BE2C (cell line): ENCODE results near the gene SCAF4.
"Not testable (repeated sequence)": the region's sequence is repeated elsewhere in the genome, so short reads cannot be mapped to it uniquely, and the experiment has no call there.

Source experiments
- DNase-seq: peaks from one replicate; pipeline ENCODE4 v3.0.0-alpha.2; 2020
- H3K27me3 ChIP-seq: fragments of 250-450 bp; sonication (Bioruptor Pico); 2 replicates; pipeline ENCODE4 v1.5.1; 2020; ENCODE audit warnings: mild to moderate bottlenecking
- H3K36me3 ChIP-seq: fragments of 250-450 bp; sonication (Bioruptor Pico); 2 replicates; pipeline ENCODE4 v1.5.1; 2020; ENCODE audit warnings: mild to moderate bottlenecking
- H3K4me1 ChIP-seq: fragments of 250-450 bp; sonication (Bioruptor Pico); 2 replicates; pipeline ENCODE4 v1.5.1; 2020
- H3K4me3 ChIP-seq: 2 replicates; pipeline ENCODE4 v1.5.1; 2011; ENCODE audit warnings: low read depth, low read length
- H3K9me3 ChIP-seq: fragments of 250-450 bp; sonication (Bioruptor Pico); 2 replicates; pipeline ENCODE4 v1.5.1; 2020
- TF ChIP-seq, protein P1 (sequence below): IDR thresholded peaks from 2 replicates; pipeline ENCODE4 v1.5.1; 2012; ENCODE audit warnings: mild to moderate bottlenecking, low read depth, low read length

SCAF4 gene

DNA sequence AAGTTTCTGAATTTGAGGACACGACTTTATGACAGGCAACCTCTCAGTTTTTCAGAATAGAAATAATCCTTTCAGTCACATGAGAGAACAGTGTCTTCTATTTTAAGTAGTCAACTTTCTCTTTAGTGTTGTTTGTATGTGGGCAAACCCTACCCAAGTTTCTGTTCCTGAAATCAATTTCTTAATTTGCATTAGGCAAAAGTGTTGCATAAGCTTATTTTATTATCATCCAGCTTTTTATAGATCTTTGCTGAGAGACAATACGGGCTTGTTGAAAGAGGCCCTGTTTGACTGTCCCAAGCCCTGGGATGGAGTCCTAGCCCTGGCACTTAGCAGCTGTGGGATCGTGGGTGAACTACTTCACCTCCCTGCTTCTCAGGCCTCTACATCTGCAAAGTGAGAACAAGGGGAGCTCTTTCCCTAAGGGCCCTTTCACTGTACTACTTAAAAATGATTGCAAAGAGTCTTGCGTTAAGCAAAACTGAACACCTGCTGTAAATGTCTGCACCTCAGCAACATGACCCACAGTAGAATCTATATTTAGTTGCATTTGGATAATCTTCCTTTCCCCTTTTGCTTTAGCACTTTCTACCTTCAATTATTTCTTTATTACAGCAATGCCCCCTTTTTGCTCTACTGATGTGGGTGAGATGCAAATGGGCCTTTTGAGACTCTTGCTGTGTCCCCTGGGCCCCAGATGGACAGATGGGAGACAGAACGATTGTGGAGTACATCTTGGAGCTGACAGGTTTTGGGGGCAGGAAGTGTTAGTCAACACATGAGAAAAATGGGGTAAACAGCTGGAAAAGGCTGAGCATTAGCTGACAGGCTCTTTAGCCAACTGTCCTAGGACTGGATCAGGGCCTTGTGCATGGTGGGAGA lies 41.0 kb upstream of the SCAF4 start:
- H3K9me3 ChIP-seq, result no peaks in the 10 kb centered on the region
- H3K36me3 ChIP-seq, result no peaks in the 10 kb centered on the region
- no peak overlapping the region for H3K4me3 ChIP-seq
- TF ChIP-seq, protein P1, sequence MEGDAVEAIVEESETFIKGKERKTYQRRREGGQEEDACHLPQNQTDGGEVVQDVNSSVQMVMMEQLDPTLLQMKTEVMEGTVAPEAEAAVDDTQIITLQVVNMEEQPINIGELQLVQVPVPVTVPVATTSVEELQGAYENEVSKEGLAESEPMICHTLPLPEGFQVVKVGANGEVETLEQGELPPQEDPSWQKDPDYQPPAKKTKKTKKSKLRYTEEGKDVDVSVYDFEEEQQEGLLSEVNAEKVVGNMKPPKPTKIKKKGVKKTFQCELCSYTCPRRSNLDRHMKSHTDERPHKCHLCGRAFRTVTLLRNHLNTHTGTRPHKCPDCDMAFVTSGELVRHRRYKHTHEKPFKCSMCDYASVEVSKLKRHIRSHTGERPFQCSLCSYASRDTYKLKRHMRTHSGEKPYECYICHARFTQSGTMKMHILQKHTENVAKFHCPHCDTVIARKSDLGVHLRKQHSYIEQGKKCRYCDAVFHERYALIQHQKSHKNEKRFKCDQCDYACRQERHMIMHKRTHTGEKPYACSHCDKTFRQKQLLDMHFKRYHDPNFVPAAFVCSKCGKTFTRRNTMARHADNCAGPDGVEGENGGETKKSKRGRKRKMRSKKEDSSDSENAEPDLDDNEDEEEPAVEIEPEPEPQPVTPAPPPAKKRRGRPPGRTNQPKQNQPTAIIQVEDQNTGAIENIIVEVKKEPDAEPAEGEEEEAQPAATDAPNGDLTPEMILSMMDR, result no peak
- H3K27me3 ChIP-seq, result no peaks in the 10 kb centered on the region
- peaks cover 2% of the 10 kb centered on the region; the same call in 1 of the 2 replicates for H3K4me1 ChIP-seq
- DNase-seq, result no peak

DNA sequence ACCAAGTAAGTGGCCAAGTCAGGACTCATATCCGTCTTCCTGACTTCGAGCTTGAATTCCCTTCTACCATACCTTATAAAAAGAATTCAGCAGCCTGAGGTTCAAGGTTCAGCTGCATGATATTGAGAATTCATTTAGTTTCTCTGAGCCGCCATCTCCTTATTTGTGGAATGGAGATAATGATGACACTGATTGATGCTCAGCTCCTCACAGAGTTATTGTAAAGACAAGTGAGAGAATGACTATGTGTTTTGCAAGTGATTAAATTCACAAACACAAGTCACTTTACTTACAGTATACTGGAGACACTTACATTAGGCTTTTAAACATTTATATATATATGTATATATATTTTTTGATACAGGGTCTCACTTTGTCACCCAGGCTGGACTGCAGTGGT lies 39.8 kb upstream of the SCAF4 start:
- H3K4me1 ChIP-seq, result no peaks in the 10 kb centered on the region
- TF ChIP-seq, protein P1, result no peak

DNA sequence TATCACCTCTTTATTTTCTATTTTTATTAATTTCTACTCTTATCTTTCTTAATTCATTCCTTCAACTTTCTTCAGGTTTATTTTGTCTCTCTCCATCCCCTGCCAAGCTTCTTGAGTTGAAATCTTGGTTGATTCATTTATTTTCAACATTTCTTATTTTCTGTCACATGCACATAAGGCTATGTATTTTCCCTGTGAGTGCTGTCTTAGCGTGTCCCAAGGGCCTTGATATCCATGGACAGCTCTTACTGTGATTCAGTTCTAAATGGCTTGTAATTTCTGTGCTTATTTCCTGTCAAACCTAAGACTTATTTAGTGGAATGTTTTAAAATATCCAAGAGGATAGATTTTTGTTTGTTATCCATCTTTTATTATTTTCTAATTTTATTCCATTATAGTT lies 36.8 kb upstream of the SCAF4 start:
- no peaks in the 10 kb centered on the region for H3K9me3 ChIP-seq
- no peak for DNase-seq
- no peak overlapping the region for H3K4me3 ChIP-seq
- no peaks in the 10 kb centered on the region for H3K36me3 ChIP-seq
- no peaks in the 10 kb centered on the region for H3K4me1 ChIP-seq
- H3K27me3 ChIP-seq, result no peaks in the 10 kb centered on the region
- TF ChIP-seq, protein P1, result no peak

More for the DNA sequence above, 39.8 kb upstream of the SCAF4 start:
- Histone ChIP-seq H3K27me3 (no peaks in the 10 kb centered on the region), H3K36me3 (no peaks in the 10 kb centered on the region), H3K9me3 (no peaks in the 10 kb centered on the region), H3K4me3 (no peak overlapping the region)
- no peak for DNase-seq

DNA sequence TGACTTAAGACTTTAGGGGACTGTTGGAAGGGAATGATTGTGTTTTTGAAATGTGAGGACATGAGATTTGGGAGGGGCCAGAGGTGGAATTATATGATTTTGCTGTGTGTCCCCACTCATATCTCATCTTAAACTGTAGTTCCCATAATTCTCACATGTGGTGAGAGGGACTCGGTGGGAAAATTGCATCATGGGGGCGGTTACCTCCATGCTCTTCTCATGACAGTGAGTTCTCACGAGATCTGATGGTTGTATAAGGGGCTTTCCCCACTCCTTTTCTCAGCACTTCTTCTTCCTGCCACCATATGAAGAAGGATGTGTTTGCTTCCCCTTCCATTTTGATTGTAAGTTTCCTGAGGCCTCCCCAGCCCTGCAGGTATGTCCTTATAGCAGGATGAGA lies 35.0 kb upstream of the SCAF4 start:
- H3K36me3 ChIP-seq, result no peaks in the 10 kb centered on the region
- no peaks in the 10 kb centered on the region for H3K9me3 ChIP-seq
- no peak overlapping the region for H3K4me3 ChIP-seq
- TF ChIP-seq, protein P1, result no peak
- no peaks in the 10 kb centered on the region for H3K27me3 ChIP-seq
- H3K4me1 ChIP-seq, result no peaks in the 10 kb centered on the region
- DNase-seq, result no peak

DNA sequence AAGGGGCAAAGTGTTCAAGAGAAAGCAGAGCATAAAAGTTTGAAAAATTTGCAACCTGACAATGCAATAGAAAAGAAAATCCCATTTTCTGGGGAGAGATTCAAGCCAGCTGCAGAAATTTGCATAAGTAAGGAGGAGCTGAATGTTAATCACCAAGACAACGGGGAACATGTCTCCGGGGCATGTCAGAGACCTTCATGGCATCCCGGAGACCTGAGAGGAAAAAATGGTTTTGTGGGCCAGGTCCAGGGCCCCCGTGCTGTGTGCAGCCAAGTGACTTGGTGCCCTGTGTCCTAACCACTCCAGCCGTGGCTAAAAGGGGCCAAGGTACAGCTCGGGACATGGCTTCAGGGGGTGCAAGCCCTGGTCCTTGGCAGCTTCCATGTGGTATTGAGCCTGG lies 33.9 kb upstream of the SCAF4 start:
- DNase-seq, H3K4me1 ChIP-seq, H3K4me3 ChIP-seq, H3K27me3 ChIP-seq, H3K9me3 ChIP-seq, H3K36me3 ChIP-seq: not testable (repeated sequence)

DNA sequence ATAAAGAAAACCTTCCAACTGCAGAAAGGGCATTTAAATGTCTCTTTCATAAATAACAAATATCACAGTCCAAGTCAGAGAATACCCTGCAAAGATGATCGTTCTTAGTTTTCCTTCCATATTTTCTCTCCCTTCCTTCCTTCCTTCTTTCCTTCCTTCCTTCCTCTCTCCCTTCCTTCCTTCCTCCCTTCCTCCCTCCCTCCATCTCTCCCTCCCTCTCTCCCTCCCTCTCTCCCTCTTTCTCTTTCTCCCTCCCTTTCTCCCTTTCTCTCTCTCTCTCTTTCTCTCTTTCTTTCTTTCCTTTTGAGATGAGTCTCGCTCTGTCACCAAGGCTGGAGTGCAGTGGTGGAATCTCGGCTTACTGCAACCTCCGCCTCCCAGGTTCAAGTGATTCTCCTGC lies 29.0 kb upstream of the SCAF4 start:
- Histone ChIP-seq H3K9me3 (no peaks in the 10 kb centered on the region), H3K27me3 (no peaks in the 10 kb centered on the region), H3K4me3 (no peak overlapping the region), H3K4me1 (no peaks in the 10 kb centered on the region), H3K36me3 (no peaks in the 10 kb centered on the region)
- no peak for DNase-seq
- TF ChIP-seq, protein P1, result no peak
